Endodermal cell (in vitro differentiated cells): ENCODE data around the gene MRPS18B. TPM values are rescaled to one million over a fixed set of nuclear protein-coding genes. Genes with fewer than 3 reads are reported as not detected.

Experiments
- DNase-seq: peaks from one replicate; pipeline ENCODE4 v3.0.0-alpha.2; 2017
- H3K27ac ChIP-seq: 2 replicates; pipeline ENCODE4 v1.5.1; 2013; ENCODE audit warnings: mild to moderate bottlenecking, low read depth, low read length, moderate library complexity
- H3K27me3 ChIP-seq: 2 replicates; pipeline ENCODE4 v1.6.1; 2013; ENCODE audit warnings: mild to moderate bottlenecking, low read length, moderate library complexity; ENCODE audit not compliant: insufficient read depth, control insufficient read depth, poor library complexity, severe bottlenecking
- H3K36me3 ChIP-seq: 2 replicates; pipeline ENCODE4 v1.7.0; 2013; ENCODE audit warnings: mild to moderate bottlenecking, low read length, moderate library complexity; ENCODE audit not compliant: control insufficient read depth, insufficient read depth
- H3K4me1 ChIP-seq: one replicate; pipeline ENCODE4 v1.7.0; 2013; ENCODE audit warnings: low read length; ENCODE audit not compliant: control insufficient read depth, insufficient read depth
- H3K4me3 ChIP-seq: 2 replicates; pipeline ENCODE4 v1.5.1; 2013; ENCODE audit warnings: mild to moderate bottlenecking, low read length, moderate library complexity
- H3K9ac ChIP-seq: 2 replicates; pipeline ENCODE4 v1.6.1; 2013; ENCODE audit warnings: mild to moderate bottlenecking, low read length, moderate library complexity; ENCODE audit not compliant: poor library complexity, severe bottlenecking; ENCODE audit errors: extremely low read depth
- H3K9me3 ChIP-seq: 2 replicates; pipeline ENCODE4 v1.6.1; 2013; ENCODE audit warnings: mild to moderate bottlenecking, low read length, moderate library complexity; ENCODE audit not compliant: control insufficient read depth
- H3K27ac Mint-ChIP-seq: 2 replicates; pipeline ENCODE4 v1.8.0; 2020; ENCODE audit warnings: mixed read lengths
- H3K27me3 Mint-ChIP-seq: 2 replicates; pipeline ENCODE4 v1.8.0; 2021; ENCODE audit warnings: mild to moderate bottlenecking, mixed read lengths; ENCODE audit not compliant: insufficient read depth
- H3K36me3 Mint-ChIP-seq: 2 replicates; pipeline ENCODE4 v1.8.0; 2020; ENCODE audit warnings: low read depth, mixed read lengths
- H3K4me1 Mint-ChIP-seq: 2 replicates; pipeline ENCODE4 v1.8.0; 2020; ENCODE audit warnings: mixed read lengths
- H3K4me3 Mint-ChIP-seq: 2 replicates; pipeline ENCODE4 v1.8.0; 2020; ENCODE audit warnings: mild to moderate bottlenecking, moderate library complexity, mixed read lengths
- H3K9me3 Mint-ChIP-seq: 2 replicates; pipeline ENCODE4 v1.8.0; 2020; ENCODE audit warnings: mild to moderate bottlenecking, mixed read lengths
- WGBS, 2 experiments: methylation state at CpG; one replicate each; pipeline versions ENCODE4 v1.1.5 to v1.1.7; 2013; ENCODE audit warnings: missing lambda C conversion rate in 2 of 2, mixed read lengths in 1 of 2; ENCODE audit not compliant: insufficient coverage in 1 of 2, insufficient read length in 1 of 2; 5-methylcytosine and 5-hydroxymethylcytosine counted together
- total RNA-seq, 2 donors: library from RNA; stranded (reverse); fragmentation: NEBNext Ultra II Directional in 1 of 2; extraction: Animal tissue kit (Norgen Biotek cat#: 25700) in 1 of 2; gene quantifications; 2 replicates in 1 of 2; 3 replicates in 1 of 2; pipeline ENCODE4 v1.2.1, GENCODE V29; 2021
- TF ChIP-seq, protein P1 (sequence below): fragments of 200-600 bp; sonication (generic); conservative IDR thresholded peaks from 2 replicates; pipeline ENCODE4 v1.5.0; 2021; ENCODE audit warnings: antibody characterized with exemption, mild to moderate bottlenecking

MRPS18B gene
- total RNA-seq, 2 donors from 2014 or later, result 37.6 to 39.7 TPM

DNA sequence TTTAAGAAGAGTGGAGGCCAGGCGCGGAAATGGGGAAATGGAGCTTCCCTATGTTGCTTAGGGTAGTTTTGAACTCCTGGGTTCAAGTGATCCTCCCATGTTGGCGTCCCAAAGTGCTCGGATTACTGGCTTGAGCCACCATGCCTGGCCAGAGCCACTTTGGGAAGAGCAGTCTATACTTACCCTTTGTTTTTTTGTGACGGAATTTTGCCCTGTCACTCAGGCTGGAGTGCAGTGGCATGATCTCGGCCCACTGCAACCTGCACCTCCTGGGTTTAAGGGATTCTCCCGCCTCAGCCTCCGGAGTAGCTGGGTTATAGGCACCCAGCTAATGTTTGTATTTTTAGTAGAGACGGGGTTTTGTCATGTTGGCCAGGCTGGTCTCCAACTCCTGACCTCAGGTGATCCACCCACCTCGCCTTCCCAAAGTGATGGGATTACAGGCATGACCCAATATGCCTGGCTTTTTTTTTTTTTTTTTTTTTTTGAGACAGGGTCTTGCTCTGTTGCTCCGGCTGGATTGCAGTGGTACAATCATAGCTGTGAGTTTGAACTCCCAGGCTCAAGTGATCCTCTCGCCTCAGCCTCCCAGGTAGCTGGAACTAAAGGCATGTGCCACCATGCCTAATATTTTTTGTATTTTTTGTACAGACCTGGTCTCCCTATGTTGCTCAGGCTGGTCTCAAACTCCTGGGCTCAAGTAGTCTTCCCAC is 18.6 kb upstream of the MRPS18B start:
- H3K27me3 Mint-ChIP-seq, result no peaks in the 10 kb centered on the region

DNA sequence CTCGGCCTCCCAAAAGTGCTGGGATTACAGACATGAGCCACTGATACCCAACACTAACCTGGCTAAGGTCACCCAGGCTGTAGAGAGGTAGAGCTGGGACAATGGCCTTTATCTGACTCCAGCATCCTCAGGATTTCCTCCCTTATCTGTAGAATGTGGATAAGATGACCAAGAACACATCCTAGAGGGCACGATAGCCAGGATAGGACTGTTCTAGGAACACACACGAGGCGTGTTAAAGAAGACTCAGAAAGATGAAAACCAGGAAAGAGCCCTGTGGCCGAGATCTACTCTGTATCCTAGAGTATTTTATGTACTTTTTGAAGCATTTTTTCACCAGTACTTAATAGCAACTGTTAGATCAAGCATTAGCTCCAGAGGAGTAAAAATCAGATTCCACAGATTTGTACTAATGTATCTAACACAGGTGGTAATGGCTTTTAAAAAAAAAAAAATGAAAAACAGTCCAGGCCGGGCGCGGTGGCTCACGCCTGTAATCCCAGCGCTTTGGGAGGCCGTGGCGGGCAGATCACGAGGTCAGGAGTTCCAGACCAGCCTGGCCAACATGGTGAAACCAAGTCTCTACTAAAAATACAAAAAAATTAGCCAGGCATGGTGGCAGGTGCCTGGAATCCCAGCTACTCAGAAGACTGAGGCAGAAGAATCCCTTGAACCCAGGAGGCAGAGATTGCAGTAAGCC is 17.9 kb upstream of the MRPS18B start:
- Mint-ChIP-seq H3K9me3 (no peaks in the 10 kb centered on the region), H3K4me1 (peaks cover 4% of the 10 kb centered on the region), H3K27me3 (no peaks in the 10 kb centered on the region), H3K4me3 (no peak overlapping the region), H3K27ac (peak overlapping the region; percentile 80), H3K36me3 (peaks cover 64% of the 10 kb centered on the region)
- Histone ChIP-seq H3K4me3 (no peak overlapping the region), H3K4me1 (no peaks in the 10 kb centered on the region), H3K36me3 (peaks cover 62% of the 10 kb centered on the region), H3K9me3 (no peaks in the 10 kb centered on the region), H3K9ac (no peak overlapping the region), H3K27ac (no peak overlapping the region), H3K27me3 (no peaks in the 10 kb centered on the region)
- 92 to 98% methylated on average over 11 to 13 of the region's 13 CpGs for WGBS, 2 experiments
- DNase-seq, result no peak
- TF ChIP-seq, protein P1, sequence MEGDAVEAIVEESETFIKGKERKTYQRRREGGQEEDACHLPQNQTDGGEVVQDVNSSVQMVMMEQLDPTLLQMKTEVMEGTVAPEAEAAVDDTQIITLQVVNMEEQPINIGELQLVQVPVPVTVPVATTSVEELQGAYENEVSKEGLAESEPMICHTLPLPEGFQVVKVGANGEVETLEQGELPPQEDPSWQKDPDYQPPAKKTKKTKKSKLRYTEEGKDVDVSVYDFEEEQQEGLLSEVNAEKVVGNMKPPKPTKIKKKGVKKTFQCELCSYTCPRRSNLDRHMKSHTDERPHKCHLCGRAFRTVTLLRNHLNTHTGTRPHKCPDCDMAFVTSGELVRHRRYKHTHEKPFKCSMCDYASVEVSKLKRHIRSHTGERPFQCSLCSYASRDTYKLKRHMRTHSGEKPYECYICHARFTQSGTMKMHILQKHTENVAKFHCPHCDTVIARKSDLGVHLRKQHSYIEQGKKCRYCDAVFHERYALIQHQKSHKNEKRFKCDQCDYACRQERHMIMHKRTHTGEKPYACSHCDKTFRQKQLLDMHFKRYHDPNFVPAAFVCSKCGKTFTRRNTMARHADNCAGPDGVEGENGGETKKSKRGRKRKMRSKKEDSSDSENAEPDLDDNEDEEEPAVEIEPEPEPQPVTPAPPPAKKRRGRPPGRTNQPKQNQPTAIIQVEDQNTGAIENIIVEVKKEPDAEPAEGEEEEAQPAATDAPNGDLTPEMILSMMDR, result no peak

More for the DNA sequence above, 18.6 kb upstream of the MRPS18B start:
- H3K9ac ChIP-seq, result no peak overlapping the region
- Mint-ChIP-seq H3K27ac (peak overlapping the region; percentile 80), H3K9me3 (no peaks in the 10 kb centered on the region), H3K4me1 (peaks cover 4% of the 10 kb centered on the region), H3K4me3 (no peak overlapping the region), H3K36me3 (peaks cover 64% of the 10 kb centered on the region)
- WGBS, 2 experiments, result 92 to 97% methylated on average over 8 to 12 of the region's 12 CpGs
- DNase-seq, result no peak
- H3K9me3 ChIP-seq, result no peaks in the 10 kb centered on the region
- H3K36me3 ChIP-seq, result peaks cover 62% of the 10 kb centered on the region
- no peaks in the 10 kb centered on the region for H3K27me3 ChIP-seq
- no peaks in the 10 kb centered on the region for H3K4me1 ChIP-seq
- H3K27ac ChIP-seq, result no peak overlapping the region
- TF ChIP-seq, protein P1, result no peak
- no peak overlapping the region for H3K4me3 ChIP-seq

DNA sequence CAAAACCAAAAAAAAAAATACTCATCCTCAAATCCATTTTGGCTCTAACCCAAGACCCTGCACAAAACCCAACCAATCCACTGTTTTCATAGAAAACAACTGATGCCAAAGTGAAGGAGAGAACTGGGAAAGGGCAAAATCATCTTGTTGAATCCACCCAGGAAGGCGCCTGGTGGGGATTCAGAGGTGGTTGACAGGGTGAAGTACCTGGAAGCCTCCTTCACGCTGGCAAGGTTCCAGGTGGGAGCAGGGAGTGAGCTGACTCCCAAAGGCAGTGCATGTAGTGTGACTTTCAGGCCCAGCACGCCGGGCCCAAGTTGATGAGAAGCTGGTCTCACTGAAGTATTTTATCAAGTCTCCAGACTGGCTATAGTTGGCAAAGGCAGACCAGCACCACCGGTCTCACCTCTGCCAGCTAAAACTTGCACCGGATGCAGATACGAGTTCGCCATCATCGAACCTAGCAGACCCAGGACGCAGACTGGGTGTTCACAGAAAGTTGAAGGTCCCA is 17.1 kb upstream of the MRPS18B start:
- peaks cover 64% of the 10 kb centered on the region for H3K36me3 ChIP-seq
- H3K27ac ChIP-seq, result no peak overlapping the region
- no peaks in the 10 kb centered on the region for H3K27me3 ChIP-seq
- peak overlapping the region; percentile 48 for H3K27ac Mint-ChIP-seq
- WGBS, 2 experiments, result 94 to 96% methylated on average over 9 to 10 of the region's 10 CpGs
- TF ChIP-seq, protein P1, result no peak
- no peaks in the 10 kb centered on the region for H3K4me1 ChIP-seq
- peaks cover 67% of the 10 kb centered on the region for H3K36me3 Mint-ChIP-seq
- H3K4me1 Mint-ChIP-seq, result peaks cover 4% of the 10 kb centered on the region
- H3K9me3 Mint-ChIP-seq, result no peaks in the 10 kb centered on the region
- no peak overlapping the region for H3K9ac ChIP-seq
- H3K27me3 Mint-ChIP-seq, result no peaks in the 10 kb centered on the region
- H3K4me3 Mint-ChIP-seq, result no peak overlapping the region
- no peak for DNase-seq
- no peaks in the 10 kb centered on the region for H3K9me3 ChIP-seq
- no peak overlapping the region for H3K4me3 ChIP-seq
